NCI-H226 (cell line): ENCODE data around the gene STAMBPL1.

Experiments used
- DNase-seq: peaks from one replicate; pipeline ENCODE4 v3.0.0-alpha.2; 2015

STAMBPL1 gene

GRCh38 chr10:88896372-88896993 is 16.4 kb downstream of the STAMBPL1 start:
- no peak for DNase-seq

GRCh38 chr10:88896994-88897853 is 17.2 kb downstream of the STAMBPL1 start:
- no peak for DNase-seq

GRCh38 chr10:88898727-88899126 is 18.7 kb downstream of the STAMBPL1 start:
- no peak for DNase-seq

- DNase-seq = no peak
Measured at GRCh38 chr10:88899886-88900285, 19.8 kb downstream of the STAMBPL1 start.

- no peak for DNase-seq
Measured at GRCh38 chr10:88901206-88901983, 21.4 kb downstream of the STAMBPL1 start.

GRCh38 chr10:88901984-88902789 is 22.1 kb downstream of the STAMBPL1 start:
- no peak for DNase-seq

- no peak for DNase-seq
Measured at GRCh38 chr10:88903715-88904114, 23.7 kb downstream of the STAMBPL1 start.

GRCh38 chr10:88906921-88907320 is 26.9 kb downstream of the STAMBPL1 start:
- DNase-seq = no peak

GRCh38 chr10:88908194-88908593 is 28.1 kb downstream of the STAMBPL1 start:
- no peak for DNase-seq

- no peak for DNase-seq
Measured at GRCh38 chr10:88911116-88911515, 31.1 kb downstream of the STAMBPL1 start.

- no peak for DNase-seq
Measured at GRCh38 chr10:88911851-88912250, 31.8 kb downstream of the STAMBPL1 start.

- no peak for DNase-seq
Measured at GRCh38 chr10:88913127-88913526, 33.1 kb downstream of the STAMBPL1 start.

GRCh38 chr10:88913788-88914187 is 33.7 kb downstream of the STAMBPL1 start:
- DNase-seq = no peak

GRCh38 chr10:88915781-88916180 is 35.7 kb downstream of the STAMBPL1 start:
- peak; percentile 32 for DNase-seq

- DNase-seq = no peak
Measured at GRCh38 chr10:88916231-88916630, 36.2 kb downstream of the STAMBPL1 start.

GRCh38 chr10:88916986-88917385 is 36.9 kb downstream of the STAMBPL1 start:
- no peak for DNase-seq

GRCh38 chr10:88918191-88918905 is 38.3 kb downstream of the STAMBPL1 start:
- no peak for DNase-seq

GRCh38 chr10:88919041-88919440 is 39.0 kb downstream of the STAMBPL1 start:
- no peak for DNase-seq

- DNase-seq = no peak
Measured at GRCh38 chr10:88920198-88920597, 40.2 kb downstream of the STAMBPL1 start.

GRCh38 chr10:88920986-88921593 is 41.0 kb downstream of the STAMBPL1 start:
- no peak for DNase-seq

- no peak for DNase-seq
Measured at GRCh38 chr10:88922041-88922440, 42.0 kb downstream of the STAMBPL1 start.

- DNase-seq = peak; percentile 38
Measured at GRCh38 chr10:88923520-88923919, 43.5 kb downstream of the STAMBPL1 start.
